SH-SY5Y (cell line): ENCODE measurements around the gene PAFAH1B2.

Experiments used
- GATA2 ChIP-seq: IDR thresholded peaks from 2 replicates; pipeline ENCODE4 v1.6.1; 2011; ENCODE audit warnings: mild to moderate bottlenecking, low read depth, low read length
- GATA3 ChIP-seq: IDR thresholded peaks from 2 replicates; pipeline ENCODE4 v1.6.1; 2011; ENCODE audit warnings: low read depth, mild to moderate bottlenecking, low read length, moderate library complexity

GRCh38 chr11:117122556-117122955 is 21.5 kb upstream of the PAFAH1B2 start:
- TF ChIP-seq GATA3 (no peak), GATA2 (no peak)
